Hepatocyte (in vitro differentiated cells): ENCODE data around the gene NR1D2. TPM values are rescaled to one million over a fixed set of nuclear protein-coding genes. Genes with fewer than 3 reads are reported as not detected.

ENCODE experiments used
- DNase-seq: peaks from one replicate; pipeline ENCODE4 v3.0.0-alpha.2; 2016; ENCODE audit warnings: low spot score
- H2AFZ ChIP-seq: fragments of 200-600 bp; sonication (generic); 2 replicates; pipeline ENCODE4 v1.6.0; 2016; ENCODE audit warnings: antibody characterized with exemption, mild to moderate bottlenecking
- H3K27ac ChIP-seq: fragments of 200-600 bp; sonication (generic); 2 replicates; pipeline ENCODE4 v1.5.1; 2016; ENCODE audit warnings: mild to moderate bottlenecking
- H3K27me3 ChIP-seq: fragments of 200-600 bp; sonication (generic); 2 replicates; pipeline ENCODE4 v1.6.1; 2016
- H3K36me3 ChIP-seq: fragments of 200-600 bp; sonication (generic); replicated peaks from 2 replicates; pipeline ENCODE4 v1.5.1; 2016; ENCODE audit warnings: low read depth; ENCODE audit not compliant: insufficient read depth
- H3K4me1 ChIP-seq: fragments of 200-600 bp; sonication (generic); 2 replicates; pipeline ENCODE4 v1.5.1; 2016; ENCODE audit warnings: mild to moderate bottlenecking, moderate library complexity; ENCODE audit not compliant: insufficient read depth
- H3K4me2 ChIP-seq: fragments of 200-600 bp; sonication (generic); 2 replicates; pipeline ENCODE4 v1.6.0; 2016
- H3K4me3 ChIP-seq: fragments of 200-600 bp; sonication (generic); 2 replicates; pipeline ENCODE4 v1.5.1; 2016; ENCODE audit warnings: mild to moderate bottlenecking
- H3K79me2 ChIP-seq: fragments of 200-600 bp; sonication (generic); 2 replicates; pipeline ENCODE4 v1.6.0; 2017; ENCODE audit warnings: mild to moderate bottlenecking
- H3K9me2 ChIP-seq: fragments of 200-600 bp; sonication (generic); replicated peaks from 2 replicates; pipeline ENCODE4 v1.6.0; 2017; ENCODE audit warnings: mild to moderate bottlenecking; ENCODE audit not compliant: insufficient read depth
- H3K9me3 ChIP-seq: fragments of 200-600 bp; sonication (generic); 2 replicates; pipeline ENCODE4 v1.5.1; 2016; ENCODE audit warnings: low read depth, mild to moderate bottlenecking
- H4K20me1 ChIP-seq: fragments of 200-600 bp; sonication (generic); 2 replicates; pipeline ENCODE4 v1.6.0; 2016; ENCODE audit warnings: mild to moderate bottlenecking; ENCODE audit not compliant: insufficient read depth, poor library complexity, severe bottlenecking
- EZH2 ChIP-seq: fragments of 200-600 bp; sonication (generic); IDR thresholded peaks from 2 replicates; pipeline ENCODE4 v1.6.1; 2016; ENCODE audit warnings: antibody characterized with exemption, mild to moderate bottlenecking, borderline replicate concordance
- EZH2phosphoT487 ChIP-seq: fragments of 200-600 bp; sonication (generic); IDR thresholded peaks from one replicate; pipeline ENCODE4 v1.6.1; 2018; ENCODE audit warnings: antibody characterized with exemption, mild to moderate bottlenecking, low read depth, moderate library complexity; ENCODE audit not compliant: unreplicated experiment, severe bottlenecking
- WGBS: methylation state at CpG from one replicate; pipeline ENCODE4 v1.1.6; 2016; ENCODE audit warnings: low lambda C conversion rate; ENCODE audit errors: missing lambda C conversion rate; 5-methylcytosine and 5-hydroxymethylcytosine counted together
- polyA plus RNA-seq: library from polyadenylated mRNA; unstranded; fragments of >200 nt; fragmentation: Nextera tagmentation; extraction: Ambion mirVana; gene quantifications from 2 replicates; pipeline ENCODE4 v1.2.1, GENCODE V29; 2016
- total RNA-seq: library from RNA; depleted of rRNA; stranded (reverse); fragments of >200 nt; gene quantifications from 2 replicates; pipeline ENCODE4 v1.2.3, GENCODE V29; 2014
- TF ChIP-seq, protein P1 (sequence below): fragments of 200-600 bp; sonication (generic); IDR thresholded peaks from 2 replicates; pipeline ENCODE4 v1.5.1; 2016; ENCODE audit warnings: antibody characterized with exemption, mild to moderate bottlenecking; ENCODE audit not compliant: poor library complexity

NR1D2 gene
- total and polyA plus RNA-seq, 2 experiments from 2014 or later, result 6.8 to 18.3 TPM

DNA sequence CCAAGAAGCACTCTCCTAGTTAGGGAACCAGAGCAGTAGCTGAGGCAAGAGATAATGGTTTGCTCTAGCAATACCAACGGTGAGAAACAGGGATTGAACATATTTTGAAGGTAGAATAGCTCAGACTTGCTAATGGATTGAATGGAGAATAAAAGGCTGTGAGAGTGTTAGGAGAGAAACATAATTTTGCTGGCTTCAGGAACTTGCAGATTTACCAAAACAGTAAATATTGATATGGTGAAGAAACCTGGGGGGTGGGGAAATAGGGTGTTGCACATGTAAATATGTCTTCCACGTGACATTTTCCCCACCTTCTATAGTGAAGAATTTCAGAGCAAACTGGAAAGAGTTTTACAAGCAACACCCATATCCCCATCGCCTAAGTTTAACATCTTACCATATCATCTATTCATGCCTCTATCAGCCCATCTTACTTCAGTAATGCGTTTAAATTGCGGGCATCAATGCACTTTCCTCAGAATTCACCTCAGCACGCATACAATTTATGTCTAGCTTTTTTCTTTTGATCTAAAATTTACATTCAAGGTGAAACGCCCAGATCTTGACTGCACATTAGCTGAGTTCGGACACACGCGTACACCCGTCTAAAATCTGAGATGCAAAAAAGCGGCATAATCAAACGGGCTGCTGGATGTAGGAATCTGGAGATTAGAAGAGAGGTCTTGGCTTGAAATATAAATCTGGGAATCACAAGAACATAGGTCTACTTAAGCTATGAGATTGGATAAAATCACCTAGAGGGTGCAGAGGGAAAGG lies 891 bp upstream of the NR1D2 start:
- H3K4me3 ChIP-seq, result peak overlapping the region; percentile 62
- H3K36me3 ChIP-seq, result no peaks in the 10 kb centered on the region
- H3K27ac ChIP-seq, result peak overlapping the region; percentile 93
- H3K79me2 ChIP-seq, result peaks cover 18% of the 10 kb centered on the region
- TF ChIP-seq, protein P1, sequence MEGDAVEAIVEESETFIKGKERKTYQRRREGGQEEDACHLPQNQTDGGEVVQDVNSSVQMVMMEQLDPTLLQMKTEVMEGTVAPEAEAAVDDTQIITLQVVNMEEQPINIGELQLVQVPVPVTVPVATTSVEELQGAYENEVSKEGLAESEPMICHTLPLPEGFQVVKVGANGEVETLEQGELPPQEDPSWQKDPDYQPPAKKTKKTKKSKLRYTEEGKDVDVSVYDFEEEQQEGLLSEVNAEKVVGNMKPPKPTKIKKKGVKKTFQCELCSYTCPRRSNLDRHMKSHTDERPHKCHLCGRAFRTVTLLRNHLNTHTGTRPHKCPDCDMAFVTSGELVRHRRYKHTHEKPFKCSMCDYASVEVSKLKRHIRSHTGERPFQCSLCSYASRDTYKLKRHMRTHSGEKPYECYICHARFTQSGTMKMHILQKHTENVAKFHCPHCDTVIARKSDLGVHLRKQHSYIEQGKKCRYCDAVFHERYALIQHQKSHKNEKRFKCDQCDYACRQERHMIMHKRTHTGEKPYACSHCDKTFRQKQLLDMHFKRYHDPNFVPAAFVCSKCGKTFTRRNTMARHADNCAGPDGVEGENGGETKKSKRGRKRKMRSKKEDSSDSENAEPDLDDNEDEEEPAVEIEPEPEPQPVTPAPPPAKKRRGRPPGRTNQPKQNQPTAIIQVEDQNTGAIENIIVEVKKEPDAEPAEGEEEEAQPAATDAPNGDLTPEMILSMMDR, result no peak
- TF ChIP-seq EZH2 (no peak), EZH2phosphoT487 (no peak)
- no peaks in the 10 kb centered on the region for H3K9me3 ChIP-seq
- 2% methylated on average over 13 of the region's 13 CpGs for WGBS
- peaks cover 22% of the 10 kb centered on the region for H3K4me1 ChIP-seq
- no peaks in the 10 kb centered on the region for H4K20me1 ChIP-seq
- H3K27me3 ChIP-seq, result no peaks in the 10 kb centered on the region
- H2AFZ ChIP-seq, result peak overlapping the region; percentile 92
- H3K9me2 ChIP-seq, result no peaks in the 10 kb centered on the region
- peak overlapping the region; percentile 89 for H3K4me2 ChIP-seq
- no peak for DNase-seq

DNA sequence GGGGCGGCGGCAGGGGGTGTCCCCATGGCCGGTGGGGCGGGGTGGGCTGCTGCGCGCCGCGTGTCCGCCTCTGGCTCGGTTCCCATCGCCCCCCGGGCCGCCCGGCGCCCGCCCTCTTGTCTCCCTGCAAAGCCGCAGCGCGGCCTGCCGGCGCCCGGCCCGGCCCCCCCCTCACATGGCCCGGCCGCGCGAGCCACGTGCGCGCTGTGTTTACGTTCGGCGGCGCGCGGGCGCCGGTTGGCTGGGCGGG lies 502 bp downstream of the NR1D2 start:
- TF ChIP-seq, protein P1, result no peak
- no peak for TF ChIP-seq EZH2phosphoT487
- no peak for TF ChIP-seq EZH2
- Histone ChIP-seq H3K4me1 (peaks cover 26% of the 10 kb centered on the region), H3K4me2 (peak overlapping the region; percentile 89), H4K20me1 (peaks cover 2% of the 10 kb centered on the region), H3K27me3 (no peaks in the 10 kb centered on the region), H2AFZ (no peak overlapping the region), H3K4me3 (peak overlapping the region; percentile 62), H3K9me3 (no peaks in the 10 kb centered on the region), H3K9me2 (no peaks in the 10 kb centered on the region), H3K79me2 (peaks cover 32% of the 10 kb centered on the region), H3K36me3 (no peaks in the 10 kb centered on the region), H3K27ac (peak overlapping the region; percentile 93)
- no peak for DNase-seq
- no CpG with 5 or more reads among the region's 39 CpGs for WGBS

DNA sequence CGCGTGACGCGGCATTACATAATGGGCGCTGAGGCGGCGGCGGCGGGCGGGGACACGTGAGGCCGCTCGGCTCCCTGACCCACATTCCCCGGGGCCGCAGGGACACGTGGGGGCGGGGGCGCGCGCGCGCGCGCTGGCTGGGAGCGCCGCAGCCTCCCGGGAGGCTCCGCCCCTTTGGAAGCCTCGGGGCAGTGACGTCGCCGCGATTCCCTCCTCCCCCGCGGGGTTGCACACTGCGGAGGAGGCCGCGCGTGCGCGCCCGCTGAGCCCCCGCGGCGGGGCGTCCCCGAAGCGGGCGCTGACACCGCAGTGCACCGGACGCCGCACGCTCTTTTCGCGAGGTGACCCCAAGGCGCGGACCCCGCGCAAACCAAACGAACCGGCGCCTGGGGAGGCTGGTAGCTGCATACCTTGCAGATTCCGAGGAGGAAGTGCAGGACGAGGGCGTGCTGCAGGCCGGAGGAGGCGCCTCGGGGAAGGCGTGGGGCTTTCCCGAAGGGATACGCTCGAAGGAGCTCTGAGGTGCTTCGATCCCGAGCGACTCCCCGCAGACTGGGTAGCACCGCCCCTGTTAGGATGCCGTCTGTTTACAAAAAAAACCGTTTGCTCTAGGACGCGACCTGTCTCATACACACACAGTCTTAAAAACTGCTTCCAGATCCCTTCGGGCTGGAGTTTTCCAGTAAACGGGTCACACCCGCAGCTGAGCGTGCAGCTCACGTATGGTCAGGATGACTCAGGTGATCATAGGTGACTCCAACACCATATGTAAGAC lies 1.0 kb downstream of the NR1D2 start:
- peak overlapping the region; percentile 93 for H3K27ac ChIP-seq
- peak overlapping the region; percentile 74 for H3K4me2 ChIP-seq
- H3K36me3 ChIP-seq, result no peaks in the 10 kb centered on the region
- peak; percentile 99 for DNase-seq
- H3K4me1 ChIP-seq, result peaks cover 26% of the 10 kb centered on the region
- TF ChIP-seq EZH2 (no peak), EZH2phosphoT487 (no peak)
- TF ChIP-seq, protein P1, result no peak
- no peaks in the 10 kb centered on the region for H3K9me2 ChIP-seq
- no peaks in the 10 kb centered on the region for H3K9me3 ChIP-seq
- no peaks in the 10 kb centered on the region for H3K27me3 ChIP-seq
- H4K20me1 ChIP-seq, result peaks cover 2% of the 10 kb centered on the region
- H3K79me2 ChIP-seq, result peaks cover 37% of the 10 kb centered on the region
- H2AFZ ChIP-seq, result peak overlapping the region; percentile 34
- H3K4me3 ChIP-seq, result peak overlapping the region; percentile 64
- WGBS, result 2% methylated on average over 39 of the region's 87 CpGs
